Measurements from ENCODE around the gene TMEM134.
A peak's percentile ranks its signal among the peaks of the same experiment; 100 is the strongest.
"Not testable (repeated sequence)": the region's sequence is repeated elsewhere in the genome, so short reads cannot be mapped to it uniquely, and the experiment has no call there.

Gene TMEM134

GRCh38 chr11:67486481-67487195 is 17.6 kb upstream of the TMEM134 start:
- no peak for TF ChIP-seq MYC (IDR thresholded peaks at IDR 0.05; ENCODE audit: low read depth, low read length)
- TF ChIP-seq POLR2A (IDR thresholded peaks at IDR 0.05; ENCODE audit: extremely low read depth, insufficient read length) = no peak
- no peak for TF ChIP-seq CTCF (IDR thresholded peaks at IDR 0.05; ENCODE audit: low read depth, low read length)
- no peak for TF ChIP-seq MAX (IDR thresholded peaks at IDR 0.05; ENCODE audit: low read depth, low read length)
- no peak for DNase-seq (ENCODE audit: low read depth)
- H3K4me3 ChIP-seq (ENCODE audit: low read depth, low read length) = no peak overlapping the region

- DNase-seq (ENCODE audit: low read depth) = peak; percentile 29
- H3K4me3 ChIP-seq (ENCODE audit: low read depth, low read length) = not testable (repeated sequence)
These were observed 16.9 kb upstream of the TMEM134 start for GRCh38 chr11:67485873-67486361.

GRCh38 chr11:67484847-67485311 is 15.8 kb upstream of the TMEM134 start:
- peak; percentile 90 for DNase-seq (ENCODE audit: low read depth)
- H3K4me3 ChIP-seq (ENCODE audit: low read depth, low read length) = peak overlapping the region; percentile 88
- TF ChIP-seq MAX (IDR thresholded peaks at IDR 0.05; ENCODE audit: low read depth, low read length) (peak; percentile 83), MYC (IDR thresholded peaks at IDR 0.05; ENCODE audit: low read depth, low read length) (peak; percentile 68), POLR2A (IDR thresholded peaks at IDR 0.05; ENCODE audit: extremely low read depth, insufficient read length) (no peak)

- H3K4me3 ChIP-seq (ENCODE audit: low read depth, low read length) = peak overlapping the region; percentile 88
- DNase-seq (ENCODE audit: low read depth) = peak; percentile 19
These were observed 15.0 kb upstream of the TMEM134 start for GRCh38 chr11:67483831-67484665.

GRCh38 chr11:67482827-67483798 is 14.1 kb upstream of the TMEM134 start, which contains the start of gene AIP:
TSS of gene AIP (plus strand) at chr11:67483026. CDS start at chr11:67483159, 133 bp downstream.
- peak within 1 kb of the TSS; percentile 88 for H3K4me3 ChIP-seq (ENCODE audit: low read depth, low read length)
- peak; percentile 55 for TF ChIP-seq POLR2A (IDR thresholded peaks at IDR 0.05; ENCODE audit: extremely low read depth, insufficient read length)
- TF ChIP-seq MAX (IDR thresholded peaks at IDR 0.05; ENCODE audit: low read depth, low read length) = peak; percentile 97
- TF ChIP-seq MYC (IDR thresholded peaks at IDR 0.05; ENCODE audit: low read depth, low read length) = no peak
- no peak for TF ChIP-seq CTCF (IDR thresholded peaks at IDR 0.05; ENCODE audit: low read depth, low read length)

More at GRCh38 chr11:67483831-67484665, 15.0 kb upstream of the TMEM134 start:
- TF ChIP-seq MAX (IDR thresholded peaks at IDR 0.05; ENCODE audit: low read depth, low read length) = peak; percentile 52; the same call in 1 of the 2 replicates
- TF ChIP-seq CTCF (IDR thresholded peaks at IDR 0.05; ENCODE audit: low read depth, low read length) = no peak

GRCh38 chr11:67482275-67482826 is 13.3 kb upstream of the TMEM134 start:
- no peak for TF ChIP-seq CTCF (IDR thresholded peaks at IDR 0.05; ENCODE audit: low read depth, low read length)
- peak; percentile 58 for TF ChIP-seq MYC (IDR thresholded peaks at IDR 0.05; ENCODE audit: low read depth, low read length)
- DNase-seq (ENCODE audit: low read depth) = no peak
- H3K4me3 ChIP-seq (ENCODE audit: low read depth, low read length) = peak overlapping the region; percentile 88

More at GRCh38 chr11:67482827-67483798, 14.1 kb upstream of the TMEM134 start, which contains the start of gene AIP:
- DNase-seq (ENCODE audit: low read depth) = peak; percentile 99

- not testable (repeated sequence) for H3K4me3 ChIP-seq (ENCODE audit: low read depth, low read length); DNase-seq (ENCODE audit: low read depth)
These were observed 8.4 kb upstream of the TMEM134 start for GRCh38 chr11:67477344-67478050.

- DNase-seq (ENCODE audit: low read depth); H3K4me3 ChIP-seq (ENCODE audit: low read depth, low read length): not testable (repeated sequence)
These were observed 7.6 kb upstream of the TMEM134 start for GRCh38 chr11:67476692-67477091.

All from NB4 (cell line).